ENCODE results near the gene RHOA. TPM values are rescaled to one million over a fixed set of nuclear protein-coding genes. Genes with fewer than 3 reads are reported as not detected.
"Not testable (repeated sequence)": the region's sequence is repeated elsewhere in the genome, so short reads cannot be mapped to it uniquely, and the experiment has no call there.

RHOA gene
- total RNA-seq, 1 experiment from 2014 or later = 433 TPM

DNA sequence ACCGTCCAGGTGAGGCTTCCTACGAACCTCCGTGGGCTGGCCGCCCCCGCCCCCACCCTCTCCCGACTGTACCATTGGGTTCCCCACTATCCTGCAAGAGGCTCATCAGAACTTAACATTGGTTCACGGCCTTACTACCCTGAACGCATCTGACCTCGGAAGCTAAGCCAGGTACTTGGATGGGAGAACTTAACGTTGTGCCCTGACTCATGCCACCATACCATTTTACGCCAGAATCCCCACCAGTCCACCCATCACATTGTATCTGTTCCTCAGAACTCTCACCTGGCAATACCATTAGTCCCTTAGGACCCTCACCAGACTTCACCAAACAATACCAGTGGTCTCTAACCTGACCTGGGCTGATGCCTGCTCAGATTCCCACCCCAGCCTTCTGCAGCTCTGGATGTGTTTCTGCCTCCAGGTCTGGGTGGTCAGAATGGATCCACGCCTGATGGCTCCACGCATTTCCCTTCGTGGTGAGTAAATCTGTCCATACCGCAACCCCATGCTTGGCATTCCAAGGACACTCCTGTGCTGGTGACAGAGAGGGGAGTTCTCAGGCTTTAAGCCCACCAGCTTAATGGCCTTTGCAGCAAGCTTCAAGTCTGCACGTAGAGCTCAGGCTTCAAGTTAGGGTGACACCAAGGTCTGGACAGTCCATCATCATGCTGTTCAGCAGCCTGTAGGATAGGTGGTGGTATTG lies 1.0 kb upstream of the RHOA start:
- no peak for DNase-seq (ENCODE audit: extremely low read depth, low read depth)

DNA sequence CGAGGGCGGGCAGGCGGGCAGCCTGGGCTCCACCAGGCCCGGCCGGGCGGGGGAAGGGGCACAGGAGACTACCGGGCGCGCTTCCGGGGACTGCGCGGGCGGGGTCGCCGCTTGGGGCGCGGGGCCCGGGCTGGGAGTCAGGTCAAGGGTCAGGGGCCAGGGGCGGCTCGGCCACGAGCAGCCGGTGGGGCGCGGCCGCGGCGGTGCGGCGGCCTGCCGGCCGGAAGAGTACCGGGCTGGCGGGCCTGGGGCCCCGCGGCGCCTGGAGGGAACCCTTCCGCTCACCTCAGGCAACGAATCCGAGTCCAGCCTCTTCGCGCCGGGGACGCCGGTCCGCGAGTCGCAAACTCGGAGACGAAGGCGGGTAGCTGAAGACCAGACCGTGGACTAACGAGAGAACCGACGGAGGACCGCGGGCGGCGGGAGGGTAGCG lies 225 bp downstream of the RHOA start:
- DNase-seq (ENCODE audit: extremely low read depth, low read depth) = no peak

DNA sequence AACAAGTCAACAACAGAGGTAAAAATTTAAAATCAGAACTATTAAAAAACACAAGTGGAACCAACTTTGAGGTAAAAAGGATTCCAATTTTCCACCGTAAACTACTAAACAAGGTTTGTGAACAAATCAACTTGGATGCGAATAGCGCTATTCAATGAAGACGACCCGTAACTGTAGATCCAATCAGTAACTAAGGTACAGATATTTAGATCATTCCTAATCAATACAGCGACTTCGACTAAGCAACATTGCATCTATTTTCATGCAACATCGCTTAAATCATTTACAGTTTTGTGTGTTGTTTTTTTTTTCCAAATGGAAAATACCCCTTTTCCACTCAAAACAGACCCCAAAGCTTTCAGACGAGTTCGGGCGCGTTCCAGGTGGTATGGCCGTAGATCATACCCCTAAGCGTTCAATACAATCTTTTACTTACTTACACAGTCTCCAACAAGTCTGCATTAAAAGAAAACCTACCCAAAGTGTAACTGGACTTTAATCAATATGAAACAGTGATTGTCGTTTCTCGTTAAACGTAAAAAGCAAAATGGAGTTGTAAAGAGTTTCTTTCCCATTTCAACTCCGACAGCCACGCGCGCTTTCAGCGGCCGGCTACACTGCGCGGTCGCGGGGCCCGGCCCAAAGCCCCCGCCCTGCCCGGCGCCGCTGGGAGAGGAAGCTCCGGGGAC lies 786 bp downstream of the RHOA start:
- DNase-seq (ENCODE audit: extremely low read depth, low read depth) = no peak

- no peak for DNase-seq (ENCODE audit: extremely low read depth, low read depth)
Measured at GRCh38 chr3:49410066-49410845, 1.5 kb downstream of the RHOA start.

GRCh38 chr3:49406571-49407565 lies 4.9 kb downstream of the RHOA start:
- DNase-seq (ENCODE audit: extremely low read depth, low read depth) = no peak

GRCh38 chr3:49405570-49405969 lies 6.2 kb downstream of the RHOA start:
- DNase-seq (ENCODE audit: extremely low read depth, low read depth) = not testable (repeated sequence)

DNA sequence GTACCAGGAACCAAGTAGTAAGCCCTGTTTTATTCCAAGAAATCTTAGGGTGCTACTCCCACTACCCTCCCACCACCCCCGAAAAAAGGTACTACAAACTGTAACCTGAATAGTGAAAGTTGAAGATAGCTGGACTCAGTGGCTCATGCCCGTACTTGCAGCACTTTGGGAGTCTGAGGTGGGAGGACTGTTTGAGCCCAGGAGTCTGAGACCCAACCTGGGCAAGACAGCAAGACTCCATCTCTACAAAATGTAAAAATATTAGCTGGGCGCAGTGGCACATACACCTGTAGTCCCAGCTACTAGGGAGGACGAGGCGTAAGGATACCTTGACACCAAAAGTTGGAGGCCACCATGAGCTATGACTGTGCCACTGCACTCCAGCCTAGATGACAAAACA lies 7.9 kb downstream of the RHOA start:
- no peak for DNase-seq (ENCODE audit: extremely low read depth, low read depth)

- no peak for DNase-seq (ENCODE audit: extremely low read depth, low read depth)
Measured at GRCh38 chr3:49401766-49402165, 10.0 kb downstream of the RHOA start.

DNA sequence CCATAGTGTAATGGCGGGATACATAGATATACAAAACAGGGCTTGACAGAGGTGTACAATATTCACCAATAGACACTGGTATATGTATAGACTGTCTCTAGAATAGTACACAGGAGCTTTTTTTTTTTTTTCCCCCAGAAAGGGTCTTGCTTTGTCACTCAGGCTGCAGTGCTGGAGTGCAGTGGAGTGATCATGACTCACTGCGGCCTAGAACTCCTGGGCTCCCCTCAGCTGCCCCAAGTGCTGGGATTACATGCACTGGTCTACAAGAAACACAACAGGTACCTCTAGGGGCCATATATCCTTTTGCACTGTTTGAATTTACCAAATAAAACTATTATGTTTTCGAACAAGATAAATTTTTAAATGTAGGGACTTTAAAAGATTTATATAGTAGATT lies 12.3 kb downstream of the RHOA start:
- DNase-seq (ENCODE audit: extremely low read depth, low read depth) = no peak

DNA sequence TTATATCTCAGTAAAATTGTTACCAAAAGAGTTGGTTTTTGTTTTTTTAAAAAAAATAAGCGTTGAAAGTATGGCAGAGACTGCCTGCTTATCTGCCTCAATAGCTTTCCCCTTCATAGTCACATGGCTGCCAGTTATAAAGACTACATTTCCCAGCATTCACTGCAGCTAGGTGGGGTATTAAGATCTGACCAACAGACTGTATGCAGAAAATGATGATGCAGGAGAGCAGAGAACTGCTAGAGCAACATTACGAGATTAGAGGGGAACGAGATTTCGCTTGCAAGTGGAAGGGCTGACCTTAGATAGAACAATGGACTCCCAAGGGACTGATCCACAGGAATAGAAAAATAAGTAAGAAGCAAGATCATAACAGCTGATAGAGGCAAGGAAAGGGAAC lies 14.3 kb downstream of the RHOA start:
- DNase-seq (ENCODE audit: extremely low read depth, low read depth) = no peak

DNA sequence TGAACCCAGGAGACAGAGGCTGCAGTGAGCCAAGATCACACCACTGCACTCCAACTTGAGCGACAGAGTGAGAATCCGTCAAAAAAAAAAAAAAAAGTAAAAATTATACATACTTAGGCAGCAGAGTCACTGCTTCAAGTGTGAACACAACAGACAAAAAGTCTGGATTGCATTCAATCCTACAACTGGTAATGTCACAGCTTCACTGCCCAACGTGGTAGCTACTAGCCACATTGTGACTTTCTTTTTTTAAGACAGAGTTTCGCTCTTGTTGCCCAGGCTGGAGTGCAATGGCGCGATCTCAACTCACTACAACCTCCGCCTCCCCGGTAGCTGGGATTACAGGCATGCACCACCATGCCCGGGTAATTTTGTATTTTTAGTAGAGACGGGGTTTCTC lies 20.5 kb downstream of the RHOA start:
- not testable (repeated sequence) for DNase-seq (ENCODE audit: extremely low read depth, low read depth)

DNA sequence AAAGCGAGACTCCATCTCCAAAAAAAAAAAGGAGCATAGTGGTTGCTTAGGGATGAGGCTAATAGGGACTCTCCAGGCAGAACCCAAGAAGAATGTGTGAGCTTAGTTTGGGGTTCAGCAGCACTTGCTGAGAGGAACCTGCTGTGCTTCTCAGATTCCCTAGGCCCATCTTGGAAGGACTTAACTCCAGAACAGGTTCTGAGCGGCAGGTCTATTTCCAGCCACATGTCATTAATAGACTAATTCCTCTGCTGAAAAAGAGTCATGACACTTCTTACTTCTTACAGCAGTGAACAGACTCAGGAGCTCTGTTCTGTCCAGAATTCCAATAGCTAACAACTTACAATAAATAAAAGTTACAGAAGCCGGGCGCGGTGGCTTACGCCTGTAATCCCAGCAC lies 22.5 kb downstream of the RHOA start:
- no peak for DNase-seq (ENCODE audit: extremely low read depth, low read depth)

DNA sequence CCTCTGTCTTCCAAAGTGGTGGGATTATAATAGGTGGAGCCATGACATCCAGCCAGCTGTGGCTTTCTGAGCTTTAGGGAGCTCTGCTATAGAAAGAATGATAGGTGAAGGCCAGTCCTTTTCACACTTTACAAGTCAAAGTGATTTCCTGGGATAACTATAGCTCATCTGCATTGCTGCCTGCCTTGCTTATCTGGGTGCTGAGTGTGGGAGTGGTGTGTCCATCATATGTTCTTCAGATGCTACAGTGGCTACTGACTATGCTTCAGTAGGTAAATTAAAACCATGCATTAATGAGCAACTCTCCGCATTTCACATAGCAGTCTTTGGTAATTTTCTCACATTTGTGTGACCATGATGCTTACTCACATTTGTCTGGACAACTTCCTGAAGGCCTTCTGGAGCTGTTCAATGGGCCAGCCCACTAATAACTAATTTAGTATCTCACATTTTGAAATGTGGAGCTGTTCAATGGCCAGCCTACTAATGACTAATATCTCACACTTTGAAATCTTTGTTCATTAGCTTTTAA lies 23.4 kb downstream of the RHOA start:
- DNase-seq (ENCODE audit: extremely low read depth, low read depth) = no peak

GRCh38 chr3:49387721-49388120 lies 24.1 kb downstream of the RHOA start:
- DNase-seq (ENCODE audit: extremely low read depth, low read depth) = no peak

- DNase-seq (ENCODE audit: extremely low read depth, low read depth) = no peak
Measured at GRCh38 chr3:49386056-49386756, 25.6 kb downstream of the RHOA start.

GRCh38 chr3:49385617-49386016 lies 26.2 kb downstream of the RHOA start:
- DNase-seq (ENCODE audit: extremely low read depth, low read depth) = no peak

- DNase-seq (ENCODE audit: extremely low read depth, low read depth) = no peak
Measured at GRCh38 chr3:49383387-49383786, 28.4 kb downstream of the RHOA start.

- DNase-seq (ENCODE audit: extremely low read depth, low read depth) = no peak
Measured at GRCh38 chr3:49378249-49378895, 33.4 kb downstream of the RHOA start.

DNA sequence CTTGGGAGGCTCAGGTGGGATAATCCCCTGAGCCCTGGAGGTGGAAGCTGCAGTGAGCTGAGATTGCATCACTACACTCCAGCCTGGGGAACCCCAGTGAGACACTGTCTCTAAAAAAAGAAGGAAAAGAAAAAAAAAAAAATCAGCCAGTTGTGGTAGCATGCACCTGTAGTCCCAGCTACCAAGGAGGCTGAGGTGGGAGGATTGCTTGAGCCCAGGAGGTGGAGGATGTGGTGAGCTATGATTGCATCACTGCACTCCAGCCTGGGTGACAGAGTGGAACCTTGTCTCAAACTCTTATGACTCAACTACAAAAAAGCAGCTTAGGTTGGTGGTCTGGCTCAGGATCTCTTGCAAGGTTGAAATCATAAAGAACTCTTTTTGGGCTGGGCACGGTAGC lies 34.3 kb downstream of the RHOA start:
- DNase-seq (ENCODE audit: extremely low read depth, low read depth) = no peak
